Coronary artery (tissue), 2 donors: ENCODE results near the gene BAG5.
"Not testable (repeated sequence)": the region's sequence is repeated elsewhere in the genome, so short reads cannot be mapped to it uniquely, and the experiment has no call there.

Source experiments
- DNase-seq: peaks from one replicate; pipeline ENCODE4 v3.0.0-alpha.2; 2017; ENCODE audit warnings: low spot score
- H3K27ac ChIP-seq, 2 donors: fragments of 200-600 bp; sonication (generic); one replicate each; pipeline ENCODE4 v1.5.1; 2016 to 2019
- H3K4me3 ChIP-seq: fragments of 200-600 bp; sonication (generic); 2 replicates; pipeline ENCODE4 v1.5.1; 2016; ENCODE audit warnings: mild to moderate bottlenecking, moderate library complexity
- TF ChIP-seq, protein P1 (sequence below): fragments of 200-600 bp; sonication (generic); IDR thresholded peaks from one replicate; pipeline ENCODE4 v1.5.1; 2019; ENCODE audit warnings: antibody characterized with exemption

BAG5 gene

DNA sequence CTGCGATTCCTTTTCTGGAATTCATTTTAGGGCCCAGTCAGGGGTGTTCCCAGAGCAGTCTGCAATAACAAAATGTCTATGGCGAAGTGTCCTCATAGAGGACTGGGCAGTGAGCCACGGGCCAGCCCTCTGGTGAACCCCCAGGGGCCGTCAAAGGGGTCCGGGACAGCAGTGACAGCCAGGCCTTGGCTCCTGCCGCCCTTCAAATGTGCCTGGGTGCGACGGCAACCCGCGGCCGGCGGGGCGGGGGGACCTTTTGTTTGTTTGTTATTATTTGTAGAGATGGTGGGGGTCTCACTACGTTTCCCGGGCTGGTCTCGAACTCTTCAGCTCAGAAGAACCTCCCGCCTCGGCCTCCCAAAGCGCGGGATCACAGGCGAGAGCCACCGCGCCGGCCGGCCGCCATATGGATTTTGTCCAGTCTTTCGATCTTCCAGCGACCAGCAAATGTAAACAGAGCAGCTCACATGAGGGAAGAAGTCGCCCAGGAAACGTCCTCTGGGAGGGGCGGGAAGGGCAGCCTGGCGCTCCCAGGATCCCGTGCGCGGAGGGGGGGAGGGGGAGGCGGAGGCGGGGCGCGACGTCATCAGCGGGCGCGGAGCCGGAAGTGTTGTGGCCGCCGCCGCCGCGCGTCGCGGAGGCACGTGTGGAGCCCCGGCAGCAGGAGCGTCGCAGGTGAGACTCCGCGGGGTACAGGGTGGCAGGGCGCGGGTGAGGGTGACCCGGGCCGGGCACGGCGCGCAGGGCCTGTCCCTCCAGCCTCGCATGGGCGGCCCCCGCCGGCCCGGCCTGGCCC, 33.7 kb downstream of the BAG5 start, which contains the start of gene TRMT61A:
Gene TRMT61A, plus strand, starts transcription at position 610 of the 796 bp plus-strand sequence. CDS start 783 bp downstream, outside the sequence.
- Histone ChIP-seq H3K4me3 (peak within 1 kb of the TSS; percentile 95), H3K27ac (peak within 1 kb of the TSS; percentile 91 to 94)
- TF ChIP-seq, protein P1, sequence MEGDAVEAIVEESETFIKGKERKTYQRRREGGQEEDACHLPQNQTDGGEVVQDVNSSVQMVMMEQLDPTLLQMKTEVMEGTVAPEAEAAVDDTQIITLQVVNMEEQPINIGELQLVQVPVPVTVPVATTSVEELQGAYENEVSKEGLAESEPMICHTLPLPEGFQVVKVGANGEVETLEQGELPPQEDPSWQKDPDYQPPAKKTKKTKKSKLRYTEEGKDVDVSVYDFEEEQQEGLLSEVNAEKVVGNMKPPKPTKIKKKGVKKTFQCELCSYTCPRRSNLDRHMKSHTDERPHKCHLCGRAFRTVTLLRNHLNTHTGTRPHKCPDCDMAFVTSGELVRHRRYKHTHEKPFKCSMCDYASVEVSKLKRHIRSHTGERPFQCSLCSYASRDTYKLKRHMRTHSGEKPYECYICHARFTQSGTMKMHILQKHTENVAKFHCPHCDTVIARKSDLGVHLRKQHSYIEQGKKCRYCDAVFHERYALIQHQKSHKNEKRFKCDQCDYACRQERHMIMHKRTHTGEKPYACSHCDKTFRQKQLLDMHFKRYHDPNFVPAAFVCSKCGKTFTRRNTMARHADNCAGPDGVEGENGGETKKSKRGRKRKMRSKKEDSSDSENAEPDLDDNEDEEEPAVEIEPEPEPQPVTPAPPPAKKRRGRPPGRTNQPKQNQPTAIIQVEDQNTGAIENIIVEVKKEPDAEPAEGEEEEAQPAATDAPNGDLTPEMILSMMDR = no peak
- DNase-seq = peak; percentile 93

DNA sequence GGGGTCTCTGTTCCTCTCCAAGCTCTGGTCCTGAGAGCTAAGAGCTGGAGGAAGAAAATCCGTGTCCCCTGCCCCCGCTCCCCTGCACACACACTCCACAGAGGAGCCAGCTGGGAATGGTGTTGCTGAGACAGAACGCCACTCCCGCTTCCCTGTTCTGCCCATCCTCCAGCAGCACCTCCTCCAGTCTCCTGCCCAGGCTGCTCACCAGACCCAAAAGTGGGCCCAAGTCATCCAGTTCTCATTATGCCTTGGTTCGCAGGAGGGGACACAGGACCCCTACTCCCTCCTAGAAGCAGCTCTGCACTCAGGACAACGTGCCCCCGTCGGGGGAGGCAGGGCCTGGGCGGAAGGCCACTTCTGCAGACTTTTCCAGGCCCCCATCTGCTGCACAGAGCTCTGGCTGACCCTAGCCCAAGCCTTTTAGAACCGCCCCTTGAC, 34.3 kb downstream of the BAG5 start:
- peak overlapping the region; percentile 91 to 94 for H3K27ac ChIP-seq
- TF ChIP-seq, protein P1 = no peak
- H3K4me3 ChIP-seq = peak overlapping the region; percentile 95
- DNase-seq = no peak

DNA sequence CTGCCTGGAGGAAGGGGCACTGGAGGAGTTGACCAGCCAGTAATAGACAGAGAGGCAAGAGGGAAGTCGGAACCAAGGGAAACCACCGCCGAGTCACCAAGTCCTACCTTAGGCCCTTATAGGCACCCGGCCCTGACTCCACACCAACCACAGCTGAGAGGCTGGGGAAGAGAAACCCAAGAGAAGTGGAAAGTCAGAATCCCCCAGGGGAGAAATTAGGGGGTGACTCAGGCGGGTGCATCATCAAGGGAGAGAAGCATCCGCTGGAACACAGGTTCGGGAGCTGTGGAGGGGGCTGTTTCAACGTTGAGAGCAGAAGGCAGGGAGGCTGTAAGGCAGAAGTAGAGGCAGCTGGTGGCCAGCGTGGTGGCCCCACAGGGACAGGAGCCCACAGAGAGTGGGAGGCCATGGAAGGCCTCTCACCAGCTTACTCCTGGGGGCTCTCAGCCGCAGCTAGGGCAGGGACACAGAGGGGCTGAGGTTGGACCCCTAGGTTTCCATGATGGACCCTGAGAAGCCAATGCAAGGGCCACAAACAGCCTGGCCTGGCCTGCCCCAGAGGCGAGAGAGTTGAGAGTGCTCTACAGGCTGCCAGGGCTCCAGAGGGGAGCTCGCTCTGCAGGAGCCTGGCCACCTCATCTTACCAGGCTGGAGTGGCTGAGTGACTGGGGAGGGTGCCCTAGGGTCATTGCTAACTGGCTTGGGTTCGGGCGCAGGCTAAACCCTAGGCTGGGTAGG, 34.9 kb downstream of the BAG5 start:
- Histone ChIP-seq H3K4me3 (peak overlapping the region; percentile 95), H3K27ac (peak overlapping the region; percentile 91 to 94)
- TF ChIP-seq, protein P1 = no peak
- no peak for DNase-seq

DNA sequence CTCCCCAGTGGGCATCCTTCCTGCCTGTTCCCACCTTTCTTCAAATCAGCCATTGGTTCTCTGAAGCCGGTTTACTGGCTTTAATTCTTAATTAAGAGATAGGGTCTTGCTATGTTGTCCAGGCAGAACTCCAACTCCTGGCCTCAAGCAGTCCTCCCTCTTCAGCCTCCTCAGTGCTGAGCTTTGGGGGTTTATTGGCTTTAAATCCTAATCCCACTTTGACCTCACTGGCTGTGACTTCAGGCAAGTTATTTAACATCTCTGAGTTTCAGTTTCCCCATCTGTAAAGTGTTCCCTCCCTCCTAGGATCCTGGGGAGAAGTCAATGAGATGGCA, 35.6 kb downstream of the BAG5 start:
- H3K27ac ChIP-seq = peak overlapping the region in 1 of 2 donors; percentile 94
- TF ChIP-seq, protein P1 = no peak
- DNase-seq = no peak
- no peak overlapping the region for H3K4me3 ChIP-seq

DNA sequence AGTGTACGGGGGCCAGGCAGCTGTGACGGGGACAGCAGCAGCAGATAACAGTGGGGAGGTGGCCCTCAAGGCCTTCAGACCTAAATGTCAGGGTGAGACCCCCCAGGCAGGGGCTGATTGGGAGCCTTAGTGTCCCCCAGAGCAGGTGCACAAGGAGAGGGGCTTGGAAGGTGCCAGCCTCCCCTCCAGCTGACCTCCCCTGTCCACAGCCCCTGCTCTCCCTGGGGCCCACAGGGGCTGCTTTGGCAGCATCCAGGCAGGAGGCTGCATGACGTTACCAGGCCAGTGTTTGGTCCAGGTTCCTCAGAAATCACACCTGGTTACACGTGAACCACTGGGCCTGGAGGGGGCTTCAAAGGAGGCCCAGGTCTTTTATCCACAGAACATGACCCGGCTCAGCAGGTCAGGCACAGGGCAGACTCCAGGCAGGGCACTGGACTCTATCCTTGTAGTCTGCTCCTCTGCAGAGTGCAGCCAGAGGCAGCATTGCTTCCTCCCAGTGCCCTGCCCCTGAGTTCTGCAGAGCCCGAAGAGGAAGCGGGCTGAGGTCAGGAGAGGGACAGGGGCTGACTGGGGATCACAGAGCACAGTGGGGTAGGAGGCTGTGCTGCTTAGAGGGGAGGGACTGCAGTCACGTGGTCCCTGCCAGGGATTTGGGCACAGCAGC, 36.1 kb downstream of the BAG5 start:
- DNase-seq = no peak
- Histone ChIP-seq H3K4me3 (no peak overlapping the region), H3K27ac (peak overlapping the region in 1 of 2 donors; percentile 94)
- TF ChIP-seq, protein P1 = no peak

DNA sequence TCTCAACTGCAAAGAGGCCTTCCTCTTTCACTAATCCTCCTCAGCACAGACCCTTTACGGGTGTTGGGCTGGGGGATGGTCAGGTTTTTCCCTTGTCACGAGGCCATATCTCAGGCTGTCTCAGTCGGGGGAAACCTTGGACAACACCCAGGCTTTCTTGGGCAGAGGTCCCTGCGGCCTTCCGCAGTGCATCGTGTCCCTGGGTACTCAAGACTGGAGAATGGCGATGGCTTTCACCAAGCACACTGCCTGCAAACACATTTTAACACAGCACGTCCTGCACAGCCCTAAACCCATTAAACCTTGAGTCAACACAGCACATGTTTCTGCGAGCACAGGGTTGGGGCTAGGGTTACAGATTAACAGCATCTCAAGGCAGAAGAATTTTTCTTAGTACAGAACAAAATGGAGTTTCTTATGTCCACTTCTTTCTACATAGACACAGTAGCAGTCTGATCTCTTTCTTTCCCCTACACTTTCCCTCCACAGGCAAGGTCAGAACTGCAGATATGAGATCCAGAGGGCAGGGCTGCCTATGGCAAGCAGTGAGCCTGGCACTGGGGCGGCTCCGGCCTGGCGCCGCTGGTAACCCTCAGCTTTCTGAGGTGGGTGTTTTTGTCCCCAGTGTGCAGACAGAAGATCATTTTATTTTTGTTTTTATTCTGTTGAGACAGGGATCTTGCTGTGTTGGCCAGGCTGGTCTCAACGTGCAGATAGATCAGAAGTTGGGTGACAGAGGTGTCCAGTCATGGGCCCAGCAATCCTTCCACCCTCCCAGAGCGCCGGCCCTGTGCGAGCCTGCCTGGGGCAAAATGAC, 36.8 kb downstream of the BAG5 start:
- not testable (repeated sequence) for H3K4me3 ChIP-seq, DNase-seq, H3K27ac ChIP-seq
